HG02798 (cell line): Measurements from ENCODE around the gene CALY.

Experiments
- ATAC-seq: cut with Tn5 transposase; IDR thresholded peaks from one replicate; pipeline ENCODE4 v1.9.1; 2021; ENCODE audit warnings: mild to moderate bottlenecking; ENCODE audit not compliant: unreplicated experiment, poor library complexity

CALY gene

DNA sequence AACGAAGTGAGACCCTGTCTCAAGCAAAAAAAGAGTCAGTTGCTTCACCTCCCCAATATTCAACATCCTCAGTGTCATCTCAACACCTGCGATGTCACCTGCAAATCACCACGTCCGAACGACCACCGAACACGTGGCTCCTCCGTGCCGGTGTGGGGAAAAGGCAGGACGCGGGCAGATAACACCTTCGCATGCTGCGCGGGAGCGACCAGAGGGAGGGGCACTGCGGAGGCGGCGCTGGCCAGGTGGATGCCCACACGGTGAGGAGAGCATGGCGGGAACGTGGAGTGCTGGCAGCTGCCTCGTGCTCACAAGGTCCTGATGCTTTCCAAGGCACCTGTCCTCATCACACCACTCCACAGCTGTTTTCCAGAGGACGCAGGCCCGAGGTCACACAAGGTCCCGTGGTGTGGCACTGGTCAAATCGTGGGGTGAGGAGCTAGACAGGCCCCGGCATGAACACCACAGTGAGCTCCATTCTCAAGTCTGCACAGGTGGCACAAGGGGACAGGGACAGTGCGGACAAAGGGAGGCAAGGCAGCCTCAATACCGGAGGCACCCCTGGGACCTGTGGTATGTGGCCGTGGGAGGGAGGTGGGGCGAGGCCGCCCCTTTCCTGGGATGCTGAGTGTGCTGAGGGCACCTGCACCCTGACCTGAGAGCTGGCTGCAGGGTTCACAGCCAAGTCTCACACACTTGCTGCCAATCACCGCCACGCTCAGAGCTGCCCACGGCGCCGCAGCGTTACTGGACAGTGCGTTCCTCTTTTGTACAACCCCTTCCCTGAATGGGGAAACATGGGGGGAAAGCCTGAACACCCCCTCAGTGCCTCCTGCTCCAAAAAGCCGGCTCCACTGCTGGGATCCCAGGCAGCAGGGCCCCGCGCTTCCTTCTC lies 41.0 kb downstream of the CALY start:
- no peak for ATAC-seq

GRCh38 chr10:133294189-133294588 lies 42.5 kb downstream of the CALY start:
- no peak for ATAC-seq

GRCh38 chr10:133293810-133294119 lies 42.9 kb downstream of the CALY start:
- no peak for ATAC-seq

DNA sequence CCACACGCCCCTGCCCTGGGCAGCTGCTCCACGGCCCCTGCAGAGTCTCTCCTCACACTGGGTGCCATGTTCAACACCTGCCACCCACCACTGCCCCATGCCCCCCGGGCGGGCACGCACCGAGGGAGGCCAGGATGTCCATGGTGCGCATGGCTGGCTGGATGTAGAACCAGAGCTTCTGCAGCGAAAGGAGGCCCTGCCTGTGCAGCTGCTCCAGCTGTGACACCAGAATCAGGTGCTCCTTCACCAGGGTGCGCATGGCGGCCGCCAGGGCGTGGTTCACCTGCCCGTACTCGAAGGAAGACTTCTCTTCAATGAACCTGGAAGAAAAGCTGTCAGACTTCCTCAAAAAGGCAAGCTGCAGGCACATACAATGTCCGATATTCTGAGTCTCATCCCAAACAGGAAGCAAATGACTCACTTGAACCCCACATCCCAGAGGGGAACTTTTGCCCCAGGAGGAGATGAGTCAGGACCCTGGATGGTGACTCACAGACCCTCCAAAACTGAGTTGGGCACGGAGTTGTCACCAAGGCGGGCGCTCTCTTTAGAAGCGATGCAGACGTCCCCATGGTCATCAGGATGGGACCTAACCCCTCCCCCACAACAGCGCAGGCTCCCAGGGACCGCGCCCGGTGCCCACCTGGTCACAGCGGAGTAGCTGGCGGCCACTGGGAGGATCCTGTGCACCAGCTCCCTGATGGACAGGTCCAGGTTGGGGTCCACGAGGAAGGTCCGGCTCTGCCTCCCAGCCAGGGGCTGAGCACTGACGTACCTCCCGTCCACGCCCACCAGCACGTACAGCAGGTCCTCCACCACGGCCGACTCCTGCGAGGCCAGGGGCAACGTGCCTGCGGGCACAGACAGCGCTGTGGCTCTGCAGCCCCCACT lies 43.5 kb downstream of the CALY start:
- ATAC-seq: no peak

GRCh38 chr10:133289761-133290160 lies 46.9 kb downstream of the CALY start:
- ATAC-seq: no peak

DNA sequence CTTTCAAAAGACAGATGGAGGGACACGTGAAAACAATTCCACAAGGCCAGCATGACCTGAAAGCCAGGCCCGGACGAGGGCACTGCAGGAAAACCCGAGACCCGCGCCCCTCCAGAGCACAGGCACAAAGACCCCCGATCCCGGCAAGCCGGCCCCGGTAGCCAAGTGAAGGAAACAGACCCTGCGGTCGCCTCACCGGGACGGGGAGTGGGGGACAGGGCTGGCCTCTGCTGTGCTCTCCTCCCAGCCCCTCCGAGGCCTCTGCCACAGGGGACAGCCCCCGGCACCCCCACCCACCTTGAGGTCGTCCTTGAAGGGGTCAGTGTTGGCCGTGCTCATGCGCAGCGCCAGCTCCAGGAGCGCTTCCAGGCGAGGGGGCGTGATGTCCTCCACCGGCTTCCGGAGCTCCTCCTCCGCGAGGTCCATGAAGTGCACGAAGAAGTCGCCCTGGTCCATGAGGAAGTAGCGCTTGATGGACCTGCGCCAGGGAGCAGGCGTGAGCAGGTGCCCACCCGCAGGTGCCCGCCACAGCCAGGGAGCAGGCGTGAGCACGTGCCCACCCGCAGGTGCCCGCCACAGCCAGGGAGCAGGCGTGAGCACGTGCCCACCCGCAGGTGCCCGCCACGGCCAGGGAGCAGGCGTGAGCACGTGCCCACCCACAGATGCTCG lies 48.7 kb downstream of the CALY start:
- no peak for ATAC-seq

GRCh38 chr10:133286366-133286765 lies 50.3 kb downstream of the CALY start:
- ATAC-seq: no peak

- ATAC-seq: no peak
These were observed 51.5 kb downstream of the CALY start for GRCh38 chr10:133285217-133285616.

DNA sequence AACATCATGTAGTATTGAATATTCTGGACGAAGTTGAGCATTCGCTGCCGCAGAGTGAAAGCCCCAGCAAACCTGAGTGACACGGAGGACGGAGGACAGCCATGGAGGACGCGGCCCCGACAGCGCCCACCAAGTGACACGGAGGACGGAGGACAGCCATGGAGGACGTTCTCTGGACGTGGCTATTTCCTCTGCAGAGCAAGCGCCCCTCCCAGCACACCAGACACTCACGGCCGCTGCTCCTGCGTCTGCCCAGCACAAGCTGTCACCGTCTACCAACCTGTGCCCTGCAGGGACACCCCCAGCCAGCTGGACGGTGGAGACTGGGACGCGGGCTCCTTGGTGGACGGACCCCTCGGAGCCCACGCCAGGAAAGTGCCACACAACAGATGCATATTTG lies 52.8 kb downstream of the CALY start:
- no peak for ATAC-seq

DNA sequence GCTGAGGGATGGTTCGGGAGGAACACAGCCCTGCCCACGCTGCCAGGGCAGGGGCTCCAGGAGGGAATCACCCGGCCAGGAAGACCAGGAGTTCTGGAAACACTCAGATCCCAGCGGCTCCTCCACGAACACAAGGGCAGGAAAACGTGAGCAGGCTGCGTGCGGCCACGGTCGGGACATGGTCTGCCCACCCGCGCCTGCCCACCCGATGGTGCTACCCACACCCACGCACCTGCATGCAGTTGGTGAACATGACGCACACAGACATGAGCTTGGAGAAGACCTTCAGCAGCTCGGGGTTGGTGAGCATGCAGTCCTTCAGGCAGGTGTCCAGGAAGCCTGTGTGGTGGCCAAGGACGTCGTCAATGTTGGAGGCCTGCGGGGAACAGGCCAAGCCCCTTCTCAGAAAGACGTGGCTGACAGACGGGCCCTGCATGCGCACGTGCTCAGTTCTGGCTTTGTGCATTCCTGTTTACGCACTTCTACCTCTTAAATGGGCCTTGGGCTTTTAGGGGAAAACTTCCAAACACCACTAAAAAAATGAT lies 53.8 kb downstream of the CALY start:
- ATAC-seq: no peak

GRCh38 chr10:133281628-133282372 lies 54.9 kb downstream of the CALY start:
- ATAC-seq: no peak

DNA sequence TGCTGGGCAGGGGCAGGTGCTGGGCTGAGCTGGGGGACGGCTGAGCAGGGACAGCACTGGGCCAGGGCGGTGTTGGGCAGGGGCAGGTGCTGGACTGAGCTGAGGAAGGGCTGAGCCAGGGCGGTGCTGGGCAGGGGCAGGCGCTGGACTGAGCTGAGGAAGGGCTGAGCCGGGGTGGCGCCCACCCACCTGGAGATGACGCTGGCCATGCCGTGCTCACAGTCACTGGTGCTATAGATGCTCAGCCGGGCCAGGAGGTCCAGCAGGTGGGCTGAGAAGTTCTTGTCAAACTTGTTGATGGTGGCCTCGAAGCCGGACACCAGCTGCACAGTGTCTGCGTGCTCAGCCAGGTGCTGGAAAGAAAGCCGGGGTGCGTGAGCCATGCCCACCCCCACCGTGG lies 55.6 kb downstream of the CALY start:
- no peak for ATAC-seq

GRCh38 chr10:133280391-133281059 lies 56.2 kb downstream of the CALY start:
- no peak for ATAC-seq

DNA sequence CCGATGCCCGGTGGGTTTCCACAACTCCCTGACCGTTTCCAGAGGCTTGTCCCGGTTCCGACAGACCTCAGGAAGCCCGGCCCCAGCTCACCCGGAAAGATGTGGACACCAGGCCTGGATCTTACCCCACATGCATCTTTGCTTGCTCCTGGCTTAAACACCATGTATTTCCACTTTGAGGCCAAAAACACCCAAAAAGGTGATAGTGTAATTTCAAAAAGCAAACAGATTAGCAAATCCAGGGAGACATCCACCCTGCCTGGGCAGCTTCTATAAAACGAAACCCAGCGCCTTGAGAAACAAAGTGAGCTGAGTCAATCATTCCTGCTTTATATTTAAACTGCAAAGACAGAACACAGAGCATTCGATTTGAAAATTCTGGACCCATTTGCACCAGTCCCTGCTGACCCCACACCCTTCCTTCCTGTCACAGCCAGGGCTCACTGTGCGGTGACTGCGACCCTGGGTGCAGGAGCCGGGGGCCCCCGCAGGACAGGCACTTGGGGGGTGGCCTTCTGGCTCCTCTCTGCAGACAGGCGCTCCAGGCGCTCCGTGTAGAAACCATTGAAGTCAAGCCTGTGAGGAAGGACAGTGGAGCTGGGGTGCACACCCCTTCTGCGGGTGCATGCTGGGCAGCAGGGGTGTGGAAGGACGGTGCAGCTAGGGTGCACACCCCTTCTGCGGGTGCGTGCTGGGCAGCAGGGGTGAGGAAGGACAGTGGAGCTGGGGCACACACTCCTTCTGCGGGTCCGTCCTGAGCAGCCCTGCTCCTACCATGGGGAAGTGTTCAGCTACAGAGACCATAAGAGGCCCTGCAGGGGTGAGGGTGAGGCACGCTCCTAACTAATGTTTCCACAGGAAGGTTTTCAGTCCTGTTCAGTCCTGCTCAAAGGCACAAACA lies 57.1 kb downstream of the CALY start:
- ATAC-seq: no peak

GRCh38 chr10:133278577-133279265 lies 58.0 kb downstream of the CALY start:
- ATAC-seq: peak; percentile 34

- no peak for ATAC-seq
These were observed 58.6 kb downstream of the CALY start for GRCh38 chr10:133277993-133278576.

- ATAC-seq: no peak
These were observed 59.3 kb downstream of the CALY start for GRCh38 chr10:133277277-133277992.
